WTC11 (cell line): ENCODE measurements around the gene AKAP7. TPM values are rescaled to one million over a fixed set of nuclear protein-coding genes. Genes with fewer than 3 reads are reported as not detected.

Source experiments
- ATAC-seq: fragments of 200-7000 bp; cut with Tn5 transposase; 2 replicates; pipeline ENCODE4 v1.10.0; 2021; ENCODE audit warnings: mild to moderate bottlenecking, moderate library complexity
- CTCF ChIA-PET: fragments of 300-600 bp; sonication (Branson Sonifier 250); formaldehyde crosslinking; loops from one replicate; lab custom pipeline; 2021; ENCODE audit warnings: antibody characterized with exemption; lab: Charles Lee
- POLR2A ChIA-PET: fragments of 350-600 bp; sonication (Branson Sonifier 250); formaldehyde crosslinking; loops from one replicate; lab custom pipeline; 2021; ENCODE audit warnings: antibody characterized with exemption; lab: Charles Lee
- DNase-seq: peaks from one replicate; pipeline ENCODE4 v3.0.0; 2021; ENCODE audit warnings: low spot score
- H3K27ac Mint-ChIP-seq: 2 replicates; pipeline ENCODE4 v1.8.0; 2021; ENCODE audit warnings: mixed read lengths
- H3K27me3 Mint-ChIP-seq: 2 replicates; pipeline ENCODE4 v1.8.0; 2021; ENCODE audit warnings: low read depth, mild to moderate bottlenecking, moderate library complexity, mixed read lengths
- H3K36me3 Mint-ChIP-seq: 2 replicates; pipeline ENCODE4 v1.8.0; 2021; ENCODE audit warnings: mixed read lengths
- H3K4me1 Mint-ChIP-seq: 2 replicates; pipeline ENCODE4 v1.8.0; 2022; ENCODE audit warnings: mixed read lengths
- H3K4me3 Mint-ChIP-seq: 2 replicates; pipeline ENCODE4 v1.8.0; 2021; ENCODE audit warnings: mild to moderate bottlenecking, moderate library complexity, mixed read lengths
- H3K9me3 Mint-ChIP-seq: 2 replicates; pipeline ENCODE4 v1.8.0; 2021; ENCODE audit warnings: mixed read lengths
- AFF4 ChIP-seq: sonication (generic); formaldehyde crosslinking; IDR thresholded peaks from 2 replicates; pipeline ENCODE4 v1.8.1; 2023; ENCODE audit warnings: mild to moderate bottlenecking, missing genetic modification reagents, borderline replicate concordance
- ATF2 ChIP-seq: sonication (generic); formaldehyde crosslinking; IDR thresholded peaks from 2 replicates; pipeline ENCODE4 v1.8.1; 2022; ENCODE audit warnings: low read depth, missing genetic modification reagents, borderline replicate concordance
- ELF4 ChIP-seq: sonication (generic); formaldehyde crosslinking; IDR thresholded peaks from 2 replicates; pipeline ENCODE4 v1.8.1; 2022; ENCODE audit warnings: low read depth, mild to moderate bottlenecking, moderate library complexity, missing genetic modification reagents
- GABPB1 ChIP-seq: sonication (generic); formaldehyde crosslinking; IDR thresholded peaks from 2 replicates; pipeline ENCODE4 v1.8.1; 2023; ENCODE audit warnings: mild to moderate bottlenecking, missing genetic modification reagents
- MYBL2 ChIP-seq: sonication (generic); formaldehyde crosslinking; IDR thresholded peaks from 2 replicates; pipeline ENCODE4 v1.8.1; 2023; ENCODE audit warnings: mild to moderate bottlenecking, moderate library complexity, missing genetic modification reagents
- RELA ChIP-seq: sonication (generic); formaldehyde crosslinking; IDR thresholded peaks from 2 replicates; pipeline ENCODE4 v1.8.1; 2022; ENCODE audit warnings: missing genetic modification reagents, mild to moderate bottlenecking, borderline replicate concordance
- ZNF138 ChIP-seq: sonication (generic); formaldehyde crosslinking; conservative IDR thresholded peaks from 2 replicates; pipeline ENCODE4 v1.8.1; 2022; ENCODE audit warnings: mild to moderate bottlenecking, moderate library complexity, missing genetic modification reagents
- total RNA-seq: library from RNA; stranded (reverse); gene quantifications from 3 replicates; pipeline ENCODE4 v1.2.3, GENCODE V29; 2021
- TF ChIP-seq, protein P1 (sequence below): sonication (generic); formaldehyde crosslinking; IDR thresholded peaks from 2 replicates; pipeline ENCODE4 v1.8.0; 2022; ENCODE audit warnings: mild to moderate bottlenecking, missing genetic modification reagents
- TF ChIP-seq, protein P2 (sequence below): sonication (generic); formaldehyde crosslinking; IDR thresholded peaks from 2 replicates; pipeline ENCODE4 v1.8.0; 2023; ENCODE audit warnings: missing genetic modification reagents, mild to moderate bottlenecking, borderline replicate concordance
- TF ChIP-seq, protein P3 (sequence below): sonication (generic); formaldehyde crosslinking; IDR thresholded peaks from 2 replicates; pipeline ENCODE4 v1.8.1; 2023; ENCODE audit warnings: mild to moderate bottlenecking, missing genetic modification reagents

Gene AKAP7
- total RNA-seq, 1 experiment from 2014 or later = 10.9 TPM

DNA sequence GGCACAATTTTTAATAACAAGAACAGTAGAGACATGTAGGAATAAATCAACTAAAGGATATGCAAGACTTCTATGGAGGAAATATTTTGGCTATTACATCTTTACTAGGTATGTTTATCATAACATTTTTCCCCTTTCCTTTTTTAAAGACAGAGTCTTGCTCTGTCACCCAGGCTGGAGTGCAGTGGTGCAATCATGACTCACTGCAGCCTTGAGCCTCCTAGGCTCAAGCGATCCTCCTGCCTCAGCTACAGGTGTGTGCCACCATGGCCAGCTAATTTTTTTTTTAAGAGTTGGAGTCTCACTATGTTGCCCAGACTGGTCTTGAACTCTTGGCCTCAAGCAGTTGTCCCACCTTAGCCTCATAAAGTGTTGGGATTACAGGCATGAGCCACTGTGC lies 37.0 kb downstream of the AKAP7 start:
- no peak for TF ChIP-seq GABPB1 (CRISPR knock-in tag)
- TF ChIP-seq RELA (CRISPR knock-in tag) = no peak
- TF ChIP-seq AFF4 = no peak
- TF ChIP-seq ZNF138 (CRISPR knock-in tag) = no peak
- no peak for TF ChIP-seq ATF2 (CRISPR knock-in tag)
- TF ChIP-seq, protein P1, sequence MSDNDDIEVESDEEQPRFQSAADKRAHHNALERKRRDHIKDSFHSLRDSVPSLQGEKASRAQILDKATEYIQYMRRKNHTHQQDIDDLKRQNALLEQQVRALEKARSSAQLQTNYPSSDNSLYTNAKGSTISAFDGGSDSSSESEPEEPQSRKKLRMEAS (CRISPR knock-in tag) = no peak
- no peak for TF ChIP-seq ELF4 (CRISPR knock-in tag)
- no peak for ATAC-seq
- H3K4me1 Mint-ChIP-seq = peaks cover 6% of the 10 kb centered on the region; the same call in 1 of the 2 replicates
- no peaks in the 10 kb centered on the region for H3K27me3 Mint-ChIP-seq
- no peak overlapping the region for H3K27ac Mint-ChIP-seq
- ChIA-PET POLR2A (no interaction called here), CTCF (no interaction called here)
- H3K9me3 Mint-ChIP-seq = no peaks in the 10 kb centered on the region
- no peak overlapping the region for H3K4me3 Mint-ChIP-seq
- H3K36me3 Mint-ChIP-seq = 0 out of 2 replicates have a peak, but pooled peaks cover 3% of the 10 kb centered on the region
- DNase-seq = no peak

DNA sequence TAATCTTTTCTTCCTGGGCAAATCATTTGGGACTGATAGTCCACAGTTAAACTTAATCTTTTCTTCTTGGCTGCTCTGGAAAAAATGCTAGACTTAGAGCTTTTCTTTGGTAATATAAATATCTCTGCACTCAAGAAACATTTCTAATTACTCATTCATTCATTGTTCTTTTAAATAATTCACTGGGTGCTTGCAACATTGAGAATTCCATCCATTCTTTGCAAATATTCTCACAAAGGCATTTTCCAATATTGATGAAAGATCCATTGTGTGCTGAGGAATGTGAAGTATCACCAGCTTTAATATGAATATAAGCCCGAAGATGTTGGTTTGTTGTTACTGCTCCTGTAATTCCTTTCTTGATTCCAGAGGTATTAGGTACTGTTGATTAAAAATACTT lies 38.4 kb downstream of the AKAP7 start:
- H3K4me3 Mint-ChIP-seq = no peak overlapping the region
- no peak for DNase-seq
- TF ChIP-seq, protein P2, sequence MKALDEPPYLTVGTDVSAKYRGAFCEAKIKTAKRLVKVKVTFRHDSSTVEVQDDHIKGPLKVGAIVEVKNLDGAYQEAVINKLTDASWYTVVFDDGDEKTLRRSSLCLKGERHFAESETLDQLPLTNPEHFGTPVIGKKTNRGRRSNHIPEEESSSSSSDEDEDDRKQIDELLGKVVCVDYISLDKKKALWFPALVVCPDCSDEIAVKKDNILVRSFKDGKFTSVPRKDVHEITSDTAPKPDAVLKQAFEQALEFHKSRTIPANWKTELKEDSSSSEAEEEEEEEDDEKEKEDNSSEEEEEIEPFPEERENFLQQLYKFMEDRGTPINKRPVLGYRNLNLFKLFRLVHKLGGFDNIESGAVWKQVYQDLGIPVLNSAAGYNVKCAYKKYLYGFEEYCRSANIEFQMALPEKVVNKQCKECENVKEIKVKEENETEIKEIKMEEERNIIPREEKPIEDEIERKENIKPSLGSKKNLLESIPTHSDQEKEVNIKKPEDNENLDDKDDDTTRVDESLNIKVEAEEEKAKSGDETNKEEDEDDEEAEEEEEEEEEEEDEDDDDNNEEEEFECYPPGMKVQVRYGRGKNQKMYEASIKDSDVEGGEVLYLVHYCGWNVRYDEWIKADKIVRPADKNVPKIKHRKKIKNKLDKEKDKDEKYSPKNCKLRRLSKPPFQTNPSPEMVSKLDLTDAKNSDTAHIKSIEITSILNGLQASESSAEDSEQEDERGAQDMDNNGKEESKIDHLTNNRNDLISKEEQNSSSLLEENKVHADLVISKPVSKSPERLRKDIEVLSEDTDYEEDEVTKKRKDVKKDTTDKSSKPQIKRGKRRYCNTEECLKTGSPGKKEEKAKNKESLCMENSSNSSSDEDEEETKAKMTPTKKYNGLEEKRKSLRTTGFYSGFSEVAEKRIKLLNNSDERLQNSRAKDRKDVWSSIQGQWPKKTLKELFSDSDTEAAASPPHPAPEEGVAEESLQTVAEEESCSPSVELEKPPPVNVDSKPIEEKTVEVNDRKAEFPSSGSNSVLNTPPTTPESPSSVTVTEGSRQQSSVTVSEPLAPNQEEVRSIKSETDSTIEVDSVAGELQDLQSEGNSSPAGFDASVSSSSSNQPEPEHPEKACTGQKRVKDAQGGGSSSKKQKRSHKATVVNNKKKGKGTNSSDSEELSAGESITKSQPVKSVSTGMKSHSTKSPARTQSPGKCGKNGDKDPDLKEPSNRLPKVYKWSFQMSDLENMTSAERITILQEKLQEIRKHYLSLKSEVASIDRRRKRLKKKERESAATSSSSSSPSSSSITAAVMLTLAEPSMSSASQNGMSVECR (CRISPR knock-in tag) = no peak
- TF ChIP-seq, protein P3, sequence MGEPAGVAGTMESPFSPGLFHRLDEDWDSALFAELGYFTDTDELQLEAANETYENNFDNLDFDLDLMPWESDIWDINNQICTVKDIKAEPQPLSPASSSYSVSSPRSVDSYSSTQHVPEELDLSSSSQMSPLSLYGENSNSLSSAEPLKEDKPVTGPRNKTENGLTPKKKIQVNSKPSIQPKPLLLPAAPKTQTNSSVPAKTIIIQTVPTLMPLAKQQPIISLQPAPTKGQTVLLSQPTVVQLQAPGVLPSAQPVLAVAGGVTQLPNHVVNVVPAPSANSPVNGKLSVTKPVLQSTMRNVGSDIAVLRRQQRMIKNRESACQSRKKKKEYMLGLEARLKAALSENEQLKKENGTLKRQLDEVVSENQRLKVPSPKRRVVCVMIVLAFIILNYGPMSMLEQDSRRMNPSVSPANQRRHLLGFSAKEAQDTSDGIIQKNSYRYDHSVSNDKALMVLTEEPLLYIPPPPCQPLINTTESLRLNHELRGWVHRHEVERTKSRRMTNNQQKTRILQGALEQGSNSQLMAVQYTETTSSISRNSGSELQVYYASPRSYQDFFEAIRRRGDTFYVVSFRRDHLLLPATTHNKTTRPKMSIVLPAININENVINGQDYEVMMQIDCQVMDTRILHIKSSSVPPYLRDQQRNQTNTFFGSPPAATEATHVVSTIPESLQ = no peak
- TF ChIP-seq MYBL2 = no peak
- no peaks in the 10 kb centered on the region for H3K27me3 Mint-ChIP-seq
- no peak for ATAC-seq
- no peaks in the 10 kb centered on the region for H3K9me3 Mint-ChIP-seq
- H3K4me1 Mint-ChIP-seq = peaks cover 6% of the 10 kb centered on the region; the same call in 1 of the 2 replicates
- ChIA-PET CTCF (interaction anchor here (1.2 to 1.7 kb wide), 3 partner anchors 9 to 454 kb away, joined by 4 to 6 read pairs (median 5); partner anchors contain the start of gene MED23), POLR2A (no interaction called here)
- H3K36me3 Mint-ChIP-seq = 0 out of 2 replicates have a peak, but pooled peaks cover 3% of the 10 kb centered on the region
- H3K27ac Mint-ChIP-seq = no peak overlapping the region
